K562 (cell line): ENCODE results near the gene RAPGEF5. TPM values are rescaled to one million over a fixed set of nuclear protein-coding genes. Genes with fewer than 3 reads are reported as not detected.

Source experiments
- ATF7 ChIP-seq: fragments of 450-650 bp; IDR thresholded peaks from 2 replicates; pipeline ENCODE4 v1.7.1; 2014; ENCODE audit warnings: mild to moderate bottlenecking, moderate library complexity
- CHD1 ChIP-seq: fragments of 200-600 bp; sonication (generic); IDR thresholded peaks from one replicate; pipeline ENCODE4 v1.6.1; 2012; ENCODE audit warnings: mild to moderate bottlenecking, moderate library complexity, low read length, inconsistent platforms
- KAT8 ChIP-seq: fragments of 450-650 bp; IDR thresholded peaks from 2 replicates; pipeline ENCODE4 v1.6.1; 2016; ENCODE audit warnings: low read depth, mild to moderate bottlenecking
- NFATC3 ChIP-seq: fragments of 450-650 bp; IDR thresholded peaks from 2 replicates; pipeline ENCODE4 v1.6.1; 2017; ENCODE audit warnings: mild to moderate bottlenecking
- RAD21 ChIP-seq, 2 experiments: fragments of 250-450 bp in 1 of 2; fragments of 450-650 bp in 1 of 2; sonication (Bioruptor Pico) in 1 of 2; formaldehyde crosslinking in 1 of 2; IDR thresholded peaks in 1 of 2; conservative IDR thresholded peaks in 1 of 2; 2 replicates each; pipeline versions ENCODE4 v1.4.0 to v1.8.0; 2020 to 2022; ENCODE audit warnings: mild to moderate bottlenecking in 2 of 2, moderate library complexity in 1 of 2
- SLC30A9 ChIP-seq: fragments of 250-450 bp; sonication (Bioruptor Pico); IDR thresholded peaks from 2 replicates; pipeline ENCODE4 v1.8.0; 2022; ENCODE audit warnings: mild to moderate bottlenecking, moderate library complexity
- SRSF3 ChIP-seq: fragments of 200-400 bp; formaldehyde crosslinking; IDR thresholded peaks from 2 replicates; pipeline ENCODE4 v1.6.1; 2016; ENCODE audit warnings: mild to moderate bottlenecking, low read length, moderate library complexity; ENCODE audit not compliant: insufficient read depth
- XRCC5 ChIP-seq: fragments of 200-400 bp; formaldehyde crosslinking; IDR thresholded peaks from 2 replicates; pipeline ENCODE4 v1.6.1; 2017; ENCODE audit warnings: low read depth, mild to moderate bottlenecking, low read length
- YBX1 ChIP-seq: fragments of 450-650 bp; IDR thresholded peaks from 2 replicates; pipeline ENCODE4 v1.7.1; 2016; ENCODE audit warnings: mild to moderate bottlenecking
- ZNF140 ChIP-seq: fragments of 250-450 bp; sonication (Bioruptor Pico); IDR thresholded peaks from 2 replicates; pipeline ENCODE4 v1.8.0; 2021; ENCODE audit warnings: moderate library complexity, mild to moderate bottlenecking, inconsistent platforms
- ZNF263 ChIP-seq: sonication (generic); formaldehyde crosslinking; IDR thresholded peaks from 2 replicates; pipeline ENCODE4 v1.8.0; 2022; ENCODE audit warnings: mild to moderate bottlenecking, missing genetic modification reagents, borderline replicate concordance
- ZNF449 ChIP-seq: fragments of 250-450 bp; sonication (Bioruptor Pico); IDR thresholded peaks from 2 replicates; pipeline ENCODE4 v1.8.0; 2022; ENCODE audit warnings: moderate library complexity, mild to moderate bottlenecking, inconsistent platforms
- ZNF707 ChIP-seq: fragments of 250-450 bp; sonication (Bioruptor Pico); conservative IDR thresholded peaks from 2 replicates; pipeline ENCODE4 v1.8.0; 2022; ENCODE audit warnings: inconsistent platforms, mild to moderate bottlenecking, moderate library complexity
- polyA plus RNA-seq, 8 experiments: library from polyadenylated mRNA; depleted of rRNA in 4 of 8; stranded (reverse) in 5 of 8; unstranded in 3 of 8; fragments of >200 nt; fragmentation: Nextera tagmentation in 2 of 8; fragmentation: Illumina TruSeq in 1 of 8; extraction: Ambion mirVana in 2 of 8; extraction: Trizol in 1 of 8; gene quantifications; 2 replicates each; pipeline versions ENCODE4 v1.2.1 to v1.2.3, GENCODE V29; 2011 to 2014; ENCODE audit warnings: inconsistent platforms in 1 of 8, missing spikeins in 1 of 8
- total RNA-seq, 7 experiments: library from RNA; depleted of rRNA in 6 of 7; stranded (reverse); fragments of >200 nt in 6 of 7; fragmentation: Illumina TruSeq in 2 of 7; extraction: Trizol in 2 of 7; gene quantifications; 2 replicates each; pipeline versions ENCODE4 v1.2.1 to v1.2.3, GENCODE V29; 2011 to 2021; ENCODE audit warnings: low replicate concordance in 1 of 7

The RAPGEF5 gene
- total and polyA plus RNA-seq, 9 of the 15 experiments (the other 6 are each of a cell fraction or from before 2014, with no cell fraction given): 0.39 to 2.0 (median 1.1) TPM

- TF ChIP-seq SLC30A9 (CRISPR knock-in tag) (no peak), SRSF3 (no peak), ZNF707 (no peak), ZNF449 (CRISPR knock-in tag) (no peak), ATF7 (no peak), CHD1 (no peak), XRCC5 (no peak), NFATC3 (no peak), RAD21 (CRISPR knock-in tag; conservative IDR thresholded peaks at IDR 0.05 in 1 of 2, IDR thresholded peaks at IDR 0.05 in 1 of 2) (no peak), ZNF263 (CRISPR knock-in tag) (no peak), KAT8 (no peak), YBX1 (no peak), ZNF140 (CRISPR knock-in tag) (no peak)
- TF ChIP-seq, all 486 proteins: peak for 0
These were observed 206.7 kb downstream of the RAPGEF5 start (continued) for GRCh38 chr7:22150221-22150620.
